Adrenal gland (tissue), 5 donors: ENCODE measurements around the gene BLCAP.

Experiments
- POLR2A ChIP-seq, 2 donors: fragments of 450-650 bp; IDR thresholded peaks; one replicate each; pipeline ENCODE4 v1.6.1; 2017; ENCODE audit warnings: antibody characterized with exemption in 2 of 2, mild to moderate bottlenecking in 2 of 2, moderate library complexity in 1 of 2
- TF ChIP-seq, protein P1 (sequence below), 6 experiments: fragments of 450-650 bp in 4 of 6; fragments of 200-600 bp in 2 of 6; sonication (generic) in 1 of 6; IDR thresholded peaks; 1 replicate in 5 of 6; 2 replicates in 1 of 6; pipeline versions ENCODE4 v1.5.1 to v1.8.0; 2016 to 2021; ENCODE audit warnings: antibody characterized with exemption in 6 of 6, mild to moderate bottlenecking in 2 of 6, moderate library complexity in 1 of 6
- donor health status: DM: no; HTN: no; CAD: no.

DNA sequence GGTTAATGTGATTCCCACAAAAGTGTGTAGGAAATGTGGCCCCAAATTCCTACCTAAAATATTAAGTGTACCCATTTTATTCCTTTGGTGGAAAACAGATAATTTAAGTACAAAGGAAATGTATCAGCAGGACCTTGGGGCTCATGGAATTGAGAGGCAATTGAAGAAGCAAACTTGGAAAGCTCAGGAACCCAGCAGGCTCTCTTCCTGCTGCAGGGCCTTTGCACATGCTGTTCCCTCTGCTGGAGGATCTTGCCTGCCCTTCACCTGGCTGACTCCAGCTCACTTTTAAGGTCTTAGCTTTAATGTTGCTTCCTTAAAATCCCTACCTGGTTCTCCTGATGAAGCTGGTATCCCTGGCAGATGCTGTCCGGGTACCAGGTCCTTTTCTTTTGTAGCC is 9.8 kb upstream of the BLCAP start:
- TF ChIP-seq, protein P1, sequence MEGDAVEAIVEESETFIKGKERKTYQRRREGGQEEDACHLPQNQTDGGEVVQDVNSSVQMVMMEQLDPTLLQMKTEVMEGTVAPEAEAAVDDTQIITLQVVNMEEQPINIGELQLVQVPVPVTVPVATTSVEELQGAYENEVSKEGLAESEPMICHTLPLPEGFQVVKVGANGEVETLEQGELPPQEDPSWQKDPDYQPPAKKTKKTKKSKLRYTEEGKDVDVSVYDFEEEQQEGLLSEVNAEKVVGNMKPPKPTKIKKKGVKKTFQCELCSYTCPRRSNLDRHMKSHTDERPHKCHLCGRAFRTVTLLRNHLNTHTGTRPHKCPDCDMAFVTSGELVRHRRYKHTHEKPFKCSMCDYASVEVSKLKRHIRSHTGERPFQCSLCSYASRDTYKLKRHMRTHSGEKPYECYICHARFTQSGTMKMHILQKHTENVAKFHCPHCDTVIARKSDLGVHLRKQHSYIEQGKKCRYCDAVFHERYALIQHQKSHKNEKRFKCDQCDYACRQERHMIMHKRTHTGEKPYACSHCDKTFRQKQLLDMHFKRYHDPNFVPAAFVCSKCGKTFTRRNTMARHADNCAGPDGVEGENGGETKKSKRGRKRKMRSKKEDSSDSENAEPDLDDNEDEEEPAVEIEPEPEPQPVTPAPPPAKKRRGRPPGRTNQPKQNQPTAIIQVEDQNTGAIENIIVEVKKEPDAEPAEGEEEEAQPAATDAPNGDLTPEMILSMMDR (IDR thresholded peaks at IDR 0.05), result no peak
- no peak for TF ChIP-seq POLR2A (IDR thresholded peaks at IDR 0.05)
